ENCODE measurements around the gene TCEA2.

The TCEA2 gene

DNA sequence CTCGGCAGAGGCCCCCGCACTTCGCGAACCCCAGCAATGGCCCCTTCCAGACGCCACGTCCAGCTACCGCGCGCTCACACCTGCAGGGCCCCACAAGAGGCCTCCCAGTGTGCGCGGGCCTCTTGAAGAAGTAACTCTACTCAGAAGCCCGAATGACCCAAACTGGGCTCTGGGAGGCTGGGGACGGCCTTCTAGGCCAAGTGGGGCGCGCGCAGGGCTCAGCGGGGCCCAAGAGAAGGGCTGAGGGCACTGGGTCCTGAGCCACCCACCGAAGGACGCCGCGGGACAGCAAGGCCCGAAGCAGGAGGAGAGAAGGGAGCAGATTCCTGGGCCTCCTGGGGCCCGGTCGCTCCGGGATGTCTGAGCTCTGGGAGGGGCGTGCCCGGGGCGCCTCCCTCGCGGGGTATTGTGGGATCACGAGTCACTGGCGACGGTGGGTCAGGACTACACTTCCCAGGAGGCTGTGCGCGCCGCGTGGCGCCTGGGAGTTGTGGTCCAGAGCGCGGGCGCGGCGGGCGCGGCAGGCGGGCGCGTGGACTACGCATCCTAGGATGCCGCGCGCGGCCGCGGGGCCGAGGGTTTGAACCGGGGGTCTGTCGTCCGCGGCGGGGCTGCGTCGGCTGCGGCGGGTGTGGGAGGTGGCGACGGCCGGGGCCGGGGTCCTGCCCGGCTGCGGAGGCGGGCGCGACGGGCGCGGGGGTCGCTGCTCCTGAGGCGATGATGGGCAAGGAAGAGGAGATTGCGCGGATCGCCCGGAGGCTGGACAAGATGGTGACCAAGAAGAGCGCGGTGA lies at the start of gene TCEA2:
Gene TCEA2 (plus strand): TSS at position 603 of the 793 bp plus-strand sequence. CDS start 115 bp downstream, at position 718.
- TF ChIP-seq, protein P1, sequence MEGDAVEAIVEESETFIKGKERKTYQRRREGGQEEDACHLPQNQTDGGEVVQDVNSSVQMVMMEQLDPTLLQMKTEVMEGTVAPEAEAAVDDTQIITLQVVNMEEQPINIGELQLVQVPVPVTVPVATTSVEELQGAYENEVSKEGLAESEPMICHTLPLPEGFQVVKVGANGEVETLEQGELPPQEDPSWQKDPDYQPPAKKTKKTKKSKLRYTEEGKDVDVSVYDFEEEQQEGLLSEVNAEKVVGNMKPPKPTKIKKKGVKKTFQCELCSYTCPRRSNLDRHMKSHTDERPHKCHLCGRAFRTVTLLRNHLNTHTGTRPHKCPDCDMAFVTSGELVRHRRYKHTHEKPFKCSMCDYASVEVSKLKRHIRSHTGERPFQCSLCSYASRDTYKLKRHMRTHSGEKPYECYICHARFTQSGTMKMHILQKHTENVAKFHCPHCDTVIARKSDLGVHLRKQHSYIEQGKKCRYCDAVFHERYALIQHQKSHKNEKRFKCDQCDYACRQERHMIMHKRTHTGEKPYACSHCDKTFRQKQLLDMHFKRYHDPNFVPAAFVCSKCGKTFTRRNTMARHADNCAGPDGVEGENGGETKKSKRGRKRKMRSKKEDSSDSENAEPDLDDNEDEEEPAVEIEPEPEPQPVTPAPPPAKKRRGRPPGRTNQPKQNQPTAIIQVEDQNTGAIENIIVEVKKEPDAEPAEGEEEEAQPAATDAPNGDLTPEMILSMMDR (IDR thresholded peaks at IDR 0.05; ENCODE audit: borderline replicate concordance, insufficient read depth, low read depth, low read length): no peak
- peak within 1 kb of the TSS; percentile 70 for H3K4me3 ChIP-seq (ENCODE audit: low read depth, low read length)

DNA sequence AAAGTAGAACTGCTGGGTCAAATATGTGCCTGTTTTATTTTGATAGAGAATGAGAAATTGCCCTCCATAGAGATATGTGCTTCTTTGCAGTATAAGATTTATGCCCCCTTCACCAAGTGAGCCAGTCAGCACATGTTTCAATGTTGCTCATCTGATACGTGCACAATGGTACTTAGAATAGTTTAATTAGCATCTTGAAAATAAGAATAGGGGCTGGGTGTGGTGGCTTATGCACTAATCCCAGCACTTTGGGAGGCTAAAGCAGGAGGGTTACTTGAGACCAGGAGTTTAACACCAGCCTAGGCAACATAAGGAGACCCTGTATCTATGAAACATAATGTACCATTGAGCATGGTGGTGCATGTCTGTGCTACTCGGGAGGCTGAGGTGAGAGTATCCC lies 47.4 kb upstream of the TCEA2 start:
- no peak overlapping the region for H3K4me3 ChIP-seq (ENCODE audit: low read depth, low read length)
- TF ChIP-seq, protein P1 (IDR thresholded peaks at IDR 0.05; ENCODE audit: borderline replicate concordance, insufficient read depth, low read depth, low read length): no peak

DNA sequence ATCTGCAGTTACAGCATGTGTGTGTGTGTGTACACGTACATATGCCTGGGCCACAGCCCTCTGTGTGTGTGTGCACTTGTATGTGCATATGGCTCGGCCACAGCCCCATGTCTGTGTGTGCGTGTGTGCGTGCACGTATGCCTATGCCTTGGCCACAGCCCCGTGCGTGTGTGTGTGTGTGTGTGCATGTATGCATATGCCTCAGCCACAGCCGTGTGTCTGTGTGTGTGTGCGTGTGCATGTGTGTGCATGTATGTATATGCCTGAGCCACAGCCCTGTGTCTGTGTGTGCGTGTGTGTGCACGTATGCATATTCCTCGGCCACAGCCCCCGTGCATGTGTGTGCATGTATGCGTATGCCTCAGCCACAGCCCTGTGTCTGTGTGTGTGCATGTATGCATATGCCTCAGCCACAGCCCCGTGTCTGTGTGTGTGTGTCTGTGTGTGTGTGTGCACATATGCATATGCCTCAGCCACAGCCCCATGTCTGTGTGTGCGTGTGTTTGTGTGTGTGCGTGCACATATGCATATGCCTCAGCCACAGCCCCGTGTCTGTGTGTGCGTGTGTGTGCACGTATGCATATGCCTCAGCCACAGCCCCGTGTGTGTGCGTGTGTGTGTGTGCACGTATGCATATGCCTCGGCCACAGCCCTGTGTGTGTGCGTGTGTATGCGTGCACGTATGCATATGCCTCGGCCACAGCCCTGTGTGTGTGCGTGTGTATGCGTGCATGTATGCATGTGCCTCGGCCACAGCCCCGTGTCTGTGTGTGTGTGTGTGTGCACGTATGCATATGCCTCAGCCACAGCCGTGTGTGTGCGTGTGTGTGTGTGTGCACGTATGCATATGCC lies 41.6 kb upstream of the TCEA2 start:
- TF ChIP-seq, protein P1 (IDR thresholded peaks at IDR 0.05; ENCODE audit: borderline replicate concordance, insufficient read depth, low read depth, low read length): no peak
- H3K4me3 ChIP-seq (ENCODE audit: low read depth, low read length): no peak overlapping the region

DNA sequence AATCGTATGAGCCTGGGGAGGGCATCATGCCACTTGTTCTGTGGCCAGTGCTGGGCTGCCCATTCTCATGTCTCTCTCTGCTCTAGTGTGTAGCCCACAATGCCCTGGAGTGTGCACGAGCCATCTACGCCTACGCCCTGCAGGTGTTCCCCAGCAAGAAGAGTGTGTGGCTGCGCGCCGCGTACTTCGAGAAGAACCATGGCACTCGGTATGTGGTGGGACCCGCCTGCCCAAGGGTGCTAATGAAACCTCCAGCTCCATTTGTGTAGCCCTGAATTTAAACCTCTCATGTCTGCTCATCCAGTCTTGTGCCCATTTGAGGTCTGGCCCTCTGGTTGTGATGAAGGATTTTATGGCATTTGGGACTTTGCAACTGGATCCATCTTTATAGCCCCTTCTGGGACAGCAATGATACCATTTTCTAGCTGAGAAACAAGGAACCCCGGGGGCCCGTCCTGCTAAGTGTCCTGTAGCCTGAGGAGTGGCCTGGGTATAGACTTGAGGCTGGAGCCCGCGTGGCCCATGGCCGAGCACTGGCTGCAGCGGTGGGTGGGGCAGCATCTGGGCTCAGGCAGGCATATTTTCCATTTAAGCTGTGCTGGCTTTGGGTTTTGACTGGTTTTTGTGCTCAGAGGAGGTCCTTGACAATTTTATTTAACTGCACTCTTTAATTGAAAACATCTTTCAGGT lies 40.2 kb upstream of the TCEA2 start:
- no peak overlapping the region for H3K4me3 ChIP-seq (ENCODE audit: low read depth, low read length)
- TF ChIP-seq, protein P1 (IDR thresholded peaks at IDR 0.05; ENCODE audit: borderline replicate concordance, insufficient read depth, low read depth, low read length): no peak

DNA sequence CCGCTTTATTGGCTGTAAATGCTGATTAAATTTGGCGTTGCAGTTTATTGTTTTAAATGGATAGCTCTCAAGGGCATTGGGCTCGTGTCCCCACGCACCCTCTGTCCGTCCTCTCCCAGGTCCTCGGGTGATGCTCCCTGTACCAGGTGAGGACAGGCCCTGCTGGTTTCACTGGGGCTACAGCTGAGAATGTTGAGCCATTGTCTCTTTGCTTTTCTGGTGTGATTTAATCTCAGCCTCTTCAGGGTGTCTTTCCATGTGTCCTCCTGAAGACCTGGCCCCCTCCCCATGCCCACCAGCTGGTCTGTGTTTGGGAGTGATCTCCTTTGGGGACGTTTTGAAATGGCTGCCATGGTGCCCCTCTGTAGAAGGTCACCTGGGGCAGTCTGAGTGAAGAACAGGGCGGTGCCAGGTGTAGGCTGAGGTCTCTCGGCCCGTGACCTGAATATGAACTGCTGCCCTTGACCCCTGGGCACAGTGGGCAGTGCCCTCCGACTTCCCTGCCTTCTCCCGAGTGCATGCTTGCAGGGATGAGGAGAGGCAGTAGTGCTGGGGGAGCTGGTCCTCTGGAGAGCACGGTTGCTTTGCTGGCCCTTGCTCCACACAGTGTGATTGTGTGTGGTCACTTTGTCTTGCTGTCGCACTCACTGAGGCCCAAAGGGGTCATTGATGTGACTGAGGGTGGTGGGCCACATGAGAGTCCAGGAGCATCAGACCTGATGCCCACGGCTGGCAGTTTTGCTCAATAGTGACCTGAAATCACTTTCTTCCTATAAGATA lies 39.4 kb upstream of the TCEA2 start:
- H3K4me3 ChIP-seq (ENCODE audit: low read depth, low read length): no peak overlapping the region
- TF ChIP-seq, protein P1 (IDR thresholded peaks at IDR 0.05; ENCODE audit: borderline replicate concordance, insufficient read depth, low read depth, low read length): no peak
